Measurements from ENCODE around the gene C1QTNF9B.
"Not testable (repeated sequence)": the region's sequence is repeated elsewhere in the genome, so short reads cannot be mapped to it uniquely, and the experiment has no call there.

The C1QTNF9B gene

DNA sequence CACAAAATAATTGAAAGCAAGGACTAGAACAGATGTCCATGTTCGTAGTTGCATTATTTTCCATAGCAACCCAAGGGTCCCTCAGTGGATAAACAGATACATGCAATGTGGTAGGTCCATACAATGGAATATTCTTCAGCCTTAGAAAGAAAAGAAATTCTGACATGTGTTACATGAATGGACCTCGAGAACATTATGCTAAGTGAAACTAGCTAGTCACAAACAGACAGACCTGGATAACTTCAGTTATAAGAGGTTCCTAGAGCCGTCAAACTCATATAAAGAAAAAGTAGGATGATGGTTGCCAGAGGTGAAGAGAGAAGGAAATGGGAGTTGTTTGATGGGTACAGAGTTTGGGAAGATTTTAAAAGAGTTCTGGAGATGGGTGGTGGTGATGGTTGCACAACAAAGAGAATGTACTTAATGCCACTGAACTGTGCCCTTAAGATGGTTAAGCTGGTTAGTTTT lies at the start of gene C1QTNF9B:
Gene C1QTNF9B, minus strand, starts transcription at position 51 of the 468 bp plus-strand sequence.
- not testable (repeated sequence) for DNase-seq

DNA sequence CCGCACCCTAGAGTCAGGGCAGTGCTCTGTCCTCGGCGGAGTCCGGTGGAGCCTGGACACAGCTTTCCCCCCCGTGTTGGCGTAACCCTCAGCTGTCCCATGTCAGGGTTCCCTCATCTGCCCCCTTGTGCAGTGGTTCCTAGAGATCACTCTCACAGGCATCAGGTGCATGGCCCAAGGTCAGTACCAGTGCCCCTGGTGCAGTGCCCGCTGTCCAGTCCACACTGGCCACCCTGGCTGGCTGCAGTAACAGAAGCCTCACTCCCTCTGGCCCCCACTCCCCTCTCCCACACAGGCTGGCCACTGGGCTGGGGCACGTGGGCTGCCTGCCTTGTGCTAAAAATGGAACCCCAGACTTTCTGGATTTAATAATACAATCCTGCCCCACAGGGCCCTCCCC lies 49.6 kb upstream of the C1QTNF9B start:
- no peak for DNase-seq

DNA sequence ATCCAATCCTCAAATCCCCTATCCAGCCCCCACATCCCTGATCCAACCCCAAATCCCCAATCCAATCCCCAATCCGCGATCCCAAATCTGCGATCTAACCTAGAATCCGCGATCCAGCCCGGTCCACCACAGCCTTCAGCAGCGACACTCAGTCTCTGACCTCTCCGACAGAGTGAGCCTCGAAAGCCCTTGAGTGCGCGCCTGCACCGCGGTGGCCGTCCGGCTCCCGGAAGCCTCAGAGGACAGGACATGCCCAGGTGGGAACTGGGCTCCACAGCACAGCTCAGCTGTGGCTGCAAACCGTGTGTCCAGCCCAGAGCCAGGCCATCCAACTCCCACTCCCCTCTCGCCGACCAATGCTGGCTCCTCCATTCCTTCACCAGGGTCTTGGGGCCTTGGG lies 48.8 kb upstream of the C1QTNF9B start:
- DNase-seq, result no peak

DNA sequence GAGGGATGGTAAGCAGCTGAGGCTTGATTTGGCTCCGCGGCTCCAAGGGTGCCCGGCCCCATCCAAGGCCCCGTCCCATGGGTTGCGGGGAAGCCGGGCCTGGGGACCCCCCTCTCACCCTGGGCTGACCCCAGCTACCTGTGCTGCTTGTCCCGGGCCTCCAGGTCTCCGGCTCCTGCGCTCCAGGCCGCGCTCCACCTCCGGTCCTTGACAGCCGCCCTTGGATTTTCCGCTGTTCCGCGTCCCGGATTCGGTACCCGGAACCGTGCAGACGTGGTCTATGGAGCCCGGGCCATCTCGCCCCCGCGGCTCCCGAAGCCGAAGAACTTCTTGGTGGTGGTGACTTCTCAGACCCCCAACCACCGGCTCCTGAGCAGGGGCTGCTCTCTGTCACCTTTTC lies 48.3 kb upstream of the C1QTNF9B start:
- DNase-seq, result no peak

DNA sequence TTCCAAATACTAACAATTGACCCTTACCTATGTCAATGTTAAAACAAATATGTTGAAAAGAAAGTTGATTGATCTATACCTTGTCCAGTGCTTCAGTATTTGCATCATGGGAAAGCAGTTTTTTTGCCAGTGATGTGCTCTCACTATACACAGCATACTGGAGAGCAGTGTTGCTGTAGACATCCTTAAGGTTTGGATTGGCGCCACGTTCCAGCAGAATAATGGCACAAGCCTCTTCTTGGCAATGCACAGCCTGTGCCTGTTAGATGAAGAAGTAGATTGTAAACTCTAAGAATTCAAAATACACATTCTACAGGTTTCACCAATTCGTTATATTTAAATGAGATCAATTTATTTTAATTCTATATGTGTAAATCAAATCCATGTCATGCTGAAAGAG lies 43.9 kb upstream of the C1QTNF9B start:
- DNase-seq, result no peak

DNA sequence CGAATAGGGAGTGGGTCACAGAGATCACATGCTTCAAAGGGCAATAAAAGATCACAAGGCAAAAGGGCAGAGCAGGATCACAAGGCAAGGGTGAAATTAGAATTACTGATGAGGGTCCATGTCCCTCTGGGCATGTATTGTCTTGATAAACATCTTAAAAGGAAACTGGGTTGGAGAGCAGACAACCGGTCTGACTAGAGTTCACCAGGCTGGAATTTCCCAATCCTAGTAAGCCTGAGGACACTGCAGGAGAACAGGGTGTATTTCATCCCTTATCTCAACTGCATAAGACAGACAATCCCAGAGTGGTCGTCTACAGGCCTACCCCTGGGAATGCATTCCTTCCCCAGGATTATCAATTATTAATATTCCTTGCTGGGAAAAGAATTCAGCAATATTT lies 42.4 kb upstream of the C1QTNF9B start:
- DNase-seq, result not testable (repeated sequence)

DNA sequence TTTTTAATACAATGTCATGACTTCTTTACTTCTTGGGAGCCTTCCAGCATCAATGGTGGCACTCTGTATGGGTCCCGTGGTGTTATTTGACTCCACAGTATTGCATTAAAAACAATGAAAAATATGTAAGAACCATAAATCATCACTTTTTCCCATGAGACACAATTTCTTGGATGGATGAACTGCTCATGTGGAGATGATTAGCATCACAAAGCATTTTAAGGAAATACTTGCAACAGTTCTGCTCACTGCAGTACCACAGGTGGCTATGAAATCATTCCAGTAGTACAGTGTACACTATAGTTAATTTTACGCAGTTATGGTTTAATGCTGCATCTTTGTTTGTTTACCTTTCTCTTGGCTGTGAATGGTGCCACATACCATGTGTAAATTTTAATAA lies 37.2 kb upstream of the C1QTNF9B start:
- no peak for DNase-seq

DNA sequence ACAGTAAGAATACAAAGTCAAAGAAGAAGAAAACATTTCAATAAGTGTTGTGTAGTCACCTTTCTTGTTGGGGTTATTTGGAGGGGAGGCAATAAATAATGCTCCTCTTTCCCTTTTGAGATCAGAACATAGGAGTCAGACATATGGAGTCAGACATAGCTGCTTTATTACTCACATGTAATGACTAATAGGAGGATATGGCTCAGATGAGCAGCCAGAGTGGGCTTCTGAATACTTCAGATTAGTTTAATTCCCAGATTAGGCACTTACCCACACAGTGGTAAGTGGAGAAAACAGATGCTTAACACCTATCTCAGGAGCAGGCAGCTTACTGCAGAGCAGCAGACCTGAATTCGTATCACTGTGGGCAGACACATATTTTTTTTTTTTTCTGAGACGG lies 31.7 kb upstream of the C1QTNF9B start:
- DNase-seq, result no peak

DNA sequence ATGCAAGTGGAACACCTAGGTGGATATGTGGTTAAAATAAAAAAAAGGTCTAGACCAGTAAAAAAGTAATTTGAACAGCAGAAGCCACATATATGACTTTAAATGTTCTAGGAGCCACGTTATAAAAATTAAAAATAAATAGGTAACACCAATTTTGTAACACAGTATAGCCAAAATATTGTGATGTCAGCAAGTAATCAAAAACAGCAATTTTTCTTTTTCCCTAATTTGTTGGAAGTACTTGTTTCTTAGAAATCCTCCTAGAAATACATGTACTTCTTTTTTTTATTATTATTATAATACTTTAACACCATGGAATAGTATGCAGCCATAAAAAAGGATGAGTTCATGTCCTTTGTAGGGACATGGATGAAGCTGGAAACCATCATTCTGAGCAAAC lies 25.7 kb upstream of the C1QTNF9B start:
- no peak for DNase-seq

DNA sequence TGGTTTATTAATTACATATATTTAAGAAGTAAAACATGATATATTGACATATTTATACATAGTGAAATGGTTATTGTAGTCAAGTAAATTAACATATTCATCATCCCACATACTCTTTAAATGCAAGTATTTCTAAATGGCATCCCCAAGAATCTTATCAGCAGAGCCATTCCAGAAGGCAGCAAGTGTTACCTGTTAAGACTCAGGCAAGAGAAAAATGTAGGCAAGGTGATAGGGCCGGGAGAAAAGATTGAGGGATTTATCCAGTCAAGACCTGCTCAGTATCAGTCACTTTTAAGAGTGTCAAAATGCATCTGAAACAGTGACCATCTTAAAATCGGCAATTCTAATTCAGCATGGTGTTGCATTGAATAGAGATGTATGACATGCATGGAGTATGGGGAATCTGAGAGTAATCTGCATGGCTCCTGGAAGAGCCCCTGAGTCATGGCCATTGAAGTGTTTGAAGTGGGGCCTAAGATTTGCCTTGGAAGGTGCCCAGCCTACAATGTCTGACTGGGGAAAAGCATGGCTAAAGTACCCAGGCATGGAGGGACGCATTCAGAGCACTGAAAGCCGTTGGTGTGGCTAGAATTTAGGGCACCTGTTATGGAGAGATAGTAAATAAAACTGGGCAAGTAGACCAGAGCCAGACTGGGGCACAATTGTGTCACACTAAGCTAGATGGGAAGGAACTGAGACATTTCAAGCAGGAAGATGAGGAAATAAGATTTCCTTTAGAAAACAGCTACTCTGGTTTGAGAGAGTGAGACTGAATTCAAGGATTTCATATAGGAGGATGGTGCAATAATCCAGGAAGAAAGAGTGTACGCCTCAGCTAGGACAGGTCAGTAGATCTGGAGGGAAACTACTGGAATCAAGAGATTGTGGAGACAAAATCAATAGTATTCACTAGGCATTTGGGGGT lies 25.0 kb upstream of the C1QTNF9B start:
- DNase-seq, result no peak

DNA sequence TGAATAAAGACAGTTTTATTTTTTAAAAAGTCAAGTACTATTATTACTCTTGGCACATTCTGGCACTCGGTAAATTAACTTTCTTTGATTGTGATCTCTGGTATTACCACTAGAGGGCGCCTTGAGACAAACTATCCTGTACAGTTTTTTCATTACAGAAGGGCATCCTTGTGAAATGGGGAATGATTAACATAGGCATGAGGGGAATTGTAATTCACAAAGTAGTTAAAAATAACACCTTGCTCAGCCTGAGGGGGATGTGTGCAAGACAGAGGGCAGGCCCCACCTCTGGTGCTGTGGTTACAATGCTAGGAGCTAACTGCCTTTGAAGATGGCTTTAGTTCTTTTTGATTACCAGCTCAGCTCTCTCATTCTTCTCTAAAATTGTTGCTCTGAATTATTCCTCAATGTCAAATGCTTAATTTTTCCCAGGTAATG lies 24.2 kb upstream of the C1QTNF9B start:
- no peak for DNase-seq

DNA sequence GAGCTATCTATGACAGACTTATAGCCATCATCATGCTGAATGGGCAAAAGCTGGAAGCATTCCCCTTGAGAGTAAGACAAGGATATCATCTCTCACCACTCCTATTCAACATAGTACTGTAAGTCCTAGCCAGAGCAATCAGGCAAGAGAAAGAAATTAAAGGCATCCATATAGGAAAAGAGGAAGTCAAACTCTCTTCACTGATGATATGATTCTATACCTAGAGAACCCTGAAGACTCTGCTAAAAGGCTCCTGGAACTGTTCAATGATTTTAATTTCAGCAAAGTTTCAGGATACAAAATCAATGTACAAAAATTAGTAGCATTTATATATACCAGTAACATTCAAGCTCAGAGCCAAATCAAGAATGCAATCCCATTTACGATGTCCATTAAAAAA lies 21.7 kb upstream of the C1QTNF9B start:
- no peak for DNase-seq

DNA sequence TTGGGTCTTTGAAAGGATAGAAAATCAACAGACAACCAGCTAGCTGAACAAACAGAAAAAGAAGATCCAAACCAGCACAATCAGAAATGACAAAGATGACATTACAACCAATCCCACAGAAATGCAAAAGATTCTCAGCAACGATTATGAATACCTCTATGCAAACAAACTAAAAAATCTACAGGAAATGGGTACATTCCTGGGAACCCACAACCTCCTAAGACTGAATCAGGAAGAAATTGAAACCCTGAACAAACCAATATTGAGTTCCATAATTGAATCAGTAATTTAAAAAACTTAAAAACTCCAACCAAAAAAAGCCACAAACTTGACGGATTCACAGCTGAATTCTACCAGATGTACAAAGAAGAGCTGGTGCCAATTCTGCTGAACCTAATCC lies 20.9 kb upstream of the C1QTNF9B start:
- DNase-seq, result no peak

DNA sequence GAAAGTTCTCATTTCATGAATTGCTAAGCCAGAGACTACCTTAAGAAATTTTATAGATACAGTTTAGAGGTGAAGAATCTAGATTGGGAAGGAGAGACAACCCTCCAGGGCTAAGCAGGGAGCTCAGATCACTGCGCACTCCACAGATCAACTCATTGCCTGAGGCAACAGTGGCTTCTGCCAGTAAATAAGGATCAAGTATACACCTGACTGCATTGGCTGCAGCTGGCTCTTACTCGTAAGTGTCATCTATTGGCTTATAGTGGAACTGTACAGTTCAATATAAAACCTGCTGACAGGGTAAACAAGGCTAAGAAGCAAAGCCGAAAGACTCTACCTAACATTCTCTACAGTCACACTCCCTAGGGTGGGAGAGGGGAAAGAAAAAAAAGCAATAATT lies 18.0 kb upstream of the C1QTNF9B start:
- DNase-seq, result no peak

DNA sequence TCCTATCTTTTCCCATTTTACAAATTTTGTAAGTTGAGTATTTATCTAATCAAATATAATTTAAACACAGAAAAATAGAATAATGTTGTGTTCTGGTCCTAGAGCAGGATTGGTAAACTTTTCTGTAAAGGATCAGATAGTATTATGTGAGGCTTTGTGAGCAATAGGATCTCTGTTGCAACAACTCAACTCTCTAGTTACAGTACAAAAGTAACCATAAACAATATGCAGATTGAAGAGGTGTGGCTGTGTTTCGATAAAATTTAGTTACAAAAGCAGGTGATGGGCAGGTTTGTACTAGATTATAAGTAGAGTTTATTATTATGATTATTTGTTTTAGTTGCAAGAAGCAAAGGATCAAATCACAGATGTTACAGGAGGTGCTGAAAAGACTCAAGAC lies 15.2 kb upstream of the C1QTNF9B start:
- DNase-seq, result no peak

DNA sequence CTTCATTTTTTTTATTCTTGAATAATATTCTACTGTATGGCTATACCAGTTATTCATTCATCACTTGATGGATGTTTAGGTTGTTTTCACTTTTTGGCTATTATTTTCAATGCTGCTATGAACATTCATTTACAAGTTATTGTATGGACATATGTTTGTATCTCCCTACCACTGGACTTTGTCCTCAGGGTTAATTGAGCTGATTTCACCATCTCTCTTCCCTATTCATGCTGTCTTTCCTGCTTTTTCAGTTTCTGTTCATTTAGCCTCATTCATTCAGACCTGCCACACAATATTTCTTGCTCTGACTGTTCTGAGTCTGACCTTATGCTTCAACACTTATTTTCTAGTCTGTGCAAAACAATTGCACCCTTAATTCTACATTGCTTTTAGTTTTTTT lies 12.3 kb upstream of the C1QTNF9B start:
- DNase-seq, result no peak

DNA sequence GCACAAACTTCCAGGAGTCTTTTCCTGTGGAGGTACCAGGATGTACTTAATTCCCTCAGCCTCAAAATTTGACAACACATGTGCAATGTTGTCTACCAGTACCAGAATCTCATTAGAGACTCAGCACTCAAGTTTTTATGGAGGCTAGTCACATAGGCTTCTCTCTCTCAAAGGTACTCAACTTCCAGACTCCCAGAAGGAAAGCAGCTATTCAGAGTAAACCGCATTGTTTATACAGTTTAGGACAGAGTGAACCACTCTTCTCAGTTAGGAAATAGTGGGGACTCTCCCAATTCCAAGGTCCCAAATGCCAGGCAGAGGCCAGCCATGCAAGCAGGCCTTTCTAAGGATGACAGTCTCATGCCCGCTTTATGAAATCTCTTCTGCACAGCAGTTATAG lies 8.5 kb upstream of the C1QTNF9B start:
- DNase-seq, result no peak

DNA sequence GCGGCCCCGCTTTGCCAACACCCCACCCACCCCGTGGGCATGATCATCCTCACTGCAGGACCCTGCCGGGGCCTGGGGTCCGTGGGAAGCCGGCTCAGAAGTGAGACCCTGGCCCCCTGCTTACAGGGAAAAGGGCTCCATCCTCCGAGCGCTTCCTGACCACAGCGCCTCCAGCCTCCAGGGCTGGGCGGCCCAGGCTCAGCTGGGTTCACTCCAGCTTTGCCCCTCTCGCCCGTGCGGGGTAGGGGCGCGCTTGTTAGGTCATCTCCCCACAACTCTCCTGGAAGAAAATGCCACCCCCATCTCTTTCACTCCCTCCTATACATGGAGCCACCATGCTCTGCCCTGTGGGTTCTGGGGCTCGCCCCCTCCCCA lies 6.6 kb upstream of the C1QTNF9B start:
- no peak for DNase-seq

DNA sequence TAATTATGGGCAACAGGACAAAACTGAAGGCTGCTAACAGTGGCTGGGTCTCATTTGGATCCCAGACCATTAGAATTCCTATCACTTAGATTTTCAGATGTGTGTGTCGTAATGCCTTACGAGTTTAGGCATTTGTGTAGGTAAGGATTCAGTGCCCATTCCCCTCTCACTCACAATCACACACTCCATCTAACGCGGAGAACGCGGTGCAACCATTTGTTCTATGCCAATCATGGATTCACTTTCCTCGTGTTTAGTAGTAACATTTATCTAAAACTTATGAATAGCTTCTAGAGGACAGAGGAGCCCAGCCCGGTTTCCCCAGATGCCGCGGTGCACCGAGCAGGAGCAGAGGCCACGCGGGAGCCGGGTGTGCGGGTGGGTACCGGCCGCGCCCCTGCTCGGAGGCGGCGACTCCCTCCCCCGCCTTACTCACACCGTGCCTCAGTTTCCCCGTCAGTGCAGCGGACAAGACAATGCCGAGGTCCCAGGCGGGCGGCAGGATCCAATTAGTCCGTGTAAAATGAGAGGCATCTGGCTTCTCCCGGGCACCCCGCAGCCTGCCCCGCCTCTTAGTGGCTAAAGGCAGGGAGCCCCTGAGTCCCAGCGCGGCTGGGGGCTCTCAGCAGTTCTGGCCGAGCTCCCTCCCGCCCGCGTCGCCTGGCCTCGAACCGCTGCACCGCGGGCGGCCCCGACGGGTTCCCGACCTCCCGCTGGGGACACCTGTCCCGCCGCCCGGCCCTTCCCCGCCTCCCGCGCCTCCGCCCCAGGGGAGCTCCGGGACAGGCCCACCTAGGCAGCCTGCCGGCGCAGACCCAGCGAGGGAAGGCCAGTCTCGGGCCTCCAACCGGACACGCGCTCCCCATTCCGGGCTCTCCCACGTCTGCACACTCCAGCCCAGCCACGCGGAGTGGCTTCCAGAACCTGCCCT lies 5.9 kb upstream of the C1QTNF9B start:
- no peak for DNase-seq

DNA sequence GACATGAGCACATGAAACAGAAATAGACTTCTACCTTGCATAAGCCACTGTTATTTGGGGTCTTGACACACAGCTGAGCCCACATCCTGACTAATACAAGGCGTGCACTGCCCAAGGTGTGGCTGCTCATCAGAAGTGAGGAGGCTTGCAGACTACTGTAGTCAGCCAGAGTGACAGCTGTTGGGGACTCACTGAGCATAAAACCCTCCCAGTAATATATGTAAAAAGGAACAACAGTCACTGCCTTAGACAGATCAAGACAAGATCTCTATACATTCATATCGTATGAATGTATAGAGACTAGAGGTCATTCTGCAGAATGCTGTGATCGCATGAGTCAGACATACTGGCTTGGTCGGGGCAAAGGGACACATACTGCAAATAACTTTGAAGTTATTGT lies 4.1 kb upstream of the C1QTNF9B start:
- no peak for DNase-seq

DNA sequence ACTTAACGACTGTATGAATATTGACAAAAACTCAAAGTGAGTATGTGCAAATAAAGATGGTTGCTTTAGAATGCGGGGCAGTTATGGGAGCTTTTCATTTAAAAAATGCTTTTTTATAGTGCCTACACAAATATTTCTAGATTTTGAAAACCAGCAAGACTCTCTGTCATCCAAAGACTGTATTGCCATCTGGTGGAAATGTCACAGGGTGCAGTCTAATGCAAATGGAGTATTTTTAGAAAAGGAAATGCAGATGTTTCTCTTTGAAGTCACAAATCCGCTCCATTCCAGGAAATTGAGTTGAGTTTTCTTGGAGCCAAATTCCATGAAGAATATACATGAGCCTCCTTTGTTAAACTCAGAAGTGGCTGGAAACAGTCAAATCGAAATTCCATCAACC lies 2.3 kb upstream of the C1QTNF9B start:
- DNase-seq, result no peak

DNA sequence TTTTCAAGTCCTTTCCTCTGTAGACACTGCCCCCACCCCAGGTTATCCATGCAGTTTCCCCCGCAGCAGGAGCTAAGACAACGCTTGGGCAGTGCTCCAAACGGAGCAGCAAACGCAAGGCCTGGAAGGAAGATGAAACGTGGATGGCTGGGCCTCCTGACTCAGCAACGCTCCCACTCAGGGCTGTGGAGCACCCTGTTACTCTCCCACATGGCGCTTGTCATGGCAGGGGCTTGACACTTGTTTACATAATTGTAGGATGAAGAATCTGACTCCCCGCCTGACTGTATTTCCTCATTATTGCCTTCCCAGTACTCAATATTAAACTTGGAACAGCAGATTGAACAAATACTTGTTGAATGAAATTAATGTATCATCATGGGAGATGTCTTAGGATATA lies 799 bp upstream of the C1QTNF9B start:
- DNase-seq, result no peak

DNA sequence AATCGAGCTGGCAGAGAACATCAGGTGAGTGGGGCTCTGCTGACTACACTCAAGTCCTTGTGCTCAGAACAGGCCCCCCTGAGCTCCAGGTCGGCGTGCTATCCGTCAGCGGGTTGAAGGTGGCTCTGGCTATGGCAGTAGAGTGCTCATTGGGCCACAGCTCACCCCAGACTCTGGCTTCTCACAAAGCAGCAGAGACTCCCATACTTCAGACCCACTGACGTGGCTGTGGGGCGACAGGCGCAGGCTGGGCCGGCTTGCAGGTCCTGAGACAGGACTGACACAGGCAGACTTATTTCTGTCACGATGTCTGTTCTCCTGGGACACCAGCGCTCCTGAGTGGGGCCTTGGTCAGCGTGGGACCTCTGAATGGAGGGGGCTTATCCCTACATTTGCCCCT lies 2.6 kb downstream of the C1QTNF9B start:
- DNase-seq, result not testable (repeated sequence)

DNA sequence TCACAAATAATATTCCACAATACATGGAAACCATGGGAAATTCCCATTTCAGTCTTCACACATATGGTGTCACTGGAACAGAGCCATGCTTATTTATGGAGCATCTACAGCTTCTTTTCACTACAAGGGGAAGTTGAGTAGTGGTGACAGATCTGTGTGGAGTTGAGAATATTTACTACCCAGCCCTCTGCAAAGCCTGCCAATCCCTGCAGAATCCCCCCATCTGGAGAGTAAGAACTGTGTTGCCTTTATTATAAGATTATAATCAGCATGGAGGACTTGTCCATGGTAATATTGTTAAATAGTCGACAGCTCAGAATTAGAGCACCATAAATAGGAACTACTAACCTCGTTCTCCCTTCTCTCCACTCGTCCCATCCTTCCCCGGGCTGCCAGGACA lies 3.5 kb downstream of the C1QTNF9B start:
- DNase-seq, result not testable (repeated sequence)

All from activated effector memory CD4-positive, alpha-beta T cell treated with Interleukin-2 at 50 U/mL for 16 hours (primary cell).